Liver (tissue), 9 donors: ENCODE data around the gene HSP90AB1. TPM values are rescaled to one million over a fixed set of nuclear protein-coding genes. Genes with fewer than 3 reads are reported as not detected.
A peak's percentile ranks its signal among the peaks of the same experiment; 100 is the strongest.

Source experiments
- DNase-seq: peaks from one replicate; pipeline ENCODE4 v3.0.0-alpha.2; 2017; ENCODE audit warnings: low spot score
- H3K27ac ChIP-seq, 2 donors: one replicate each; pipeline ENCODE4 v1.7.0; 2013; ENCODE audit warnings: inconsistent platforms in 2 of 2, low read length in 2 of 2, control low read depth in 1 of 2, low read depth in 1 of 2, mild to moderate bottlenecking in 1 of 2
- H3K27me3 ChIP-seq, 4 donors: one replicate each; pipeline versions ENCODE4 v1.6.1 to v1.7.0; 2013; ENCODE audit warnings: low read length in 3 of 4, inconsistent platforms in 1 of 4, mild to moderate bottlenecking in 1 of 4, moderate library complexity in 1 of 4; ENCODE audit not compliant: control insufficient read depth in 4 of 4, insufficient read depth in 4 of 4
- H3K36me3 ChIP-seq, 4 donors: one replicate each; pipeline versions ENCODE4 v1.6.1 to v1.7.0; 2013; ENCODE audit warnings: low read length in 3 of 4, mild to moderate bottlenecking in 3 of 4, low read depth in 1 of 4, moderate library complexity in 1 of 4; ENCODE audit not compliant: control insufficient read depth in 4 of 4, insufficient read depth in 3 of 4
- H3K4me1 ChIP-seq, 4 donors: one replicate each; pipeline versions ENCODE4 v1.6.1 to v1.7.0; 2013; ENCODE audit warnings: low read length in 3 of 4, mild to moderate bottlenecking in 3 of 4, moderate library complexity in 1 of 4; ENCODE audit not compliant: control insufficient read depth in 4 of 4, insufficient read depth in 4 of 4
- H3K4me3 ChIP-seq, 3 donors: one replicate each; pipeline versions ENCODE4 v1.6.1 to v1.7.0; 2013; ENCODE audit warnings: low read length in 3 of 3, control low read depth in 1 of 3, low read depth in 1 of 3, mild to moderate bottlenecking in 1 of 3
- H3K9ac ChIP-seq, 2 donors: one replicate each; pipeline ENCODE4 v1.7.0; 2013; ENCODE audit warnings: low read length in 2 of 2, mild to moderate bottlenecking in 2 of 2, moderate library complexity in 2 of 2, control low read depth in 1 of 2, low read depth in 1 of 2
- H3K9me3 ChIP-seq, 4 donors: one replicate each; pipeline versions ENCODE4 v1.6.1 to v1.7.0; 2013; ENCODE audit warnings: low read length in 3 of 4; ENCODE audit not compliant: control insufficient read depth in 4 of 4
- ATF3 ChIP-seq: IDR thresholded peaks from 2 replicates; pipeline ENCODE4 v1.6.1; 2016; ENCODE audit warnings: antibody characterized with exemption
- CTCF ChIP-seq: fragments of 150-350 bp; IDR thresholded peaks from 2 replicates; pipeline ENCODE4 v1.5.1; 2017; ENCODE audit warnings: improper control_type of control experiment, low read depth, low read length; ENCODE audit not compliant: missing input control
- EGR1 ChIP-seq, 2 donors: IDR thresholded peaks; 2 replicates each; pipeline ENCODE4 v1.6.1; 2016 to 2018; ENCODE audit warnings: antibody characterized with exemption in 2 of 2, low read depth in 2 of 2
- FOXA1 ChIP-seq: IDR thresholded peaks from 2 replicates; pipeline ENCODE4 v1.6.1; 2016; ENCODE audit warnings: antibody characterized with exemption
- FOXA2 ChIP-seq: IDR thresholded peaks from 2 replicates; pipeline ENCODE4 v1.6.1; 2016; ENCODE audit warnings: antibody characterized with exemption
- GABPA ChIP-seq, 2 donors: IDR thresholded peaks in 1 of 2; conservative IDR thresholded peaks in 1 of 2; 2 replicates each; pipeline ENCODE4 v1.6.1; 2016; ENCODE audit warnings: antibody characterized with exemption in 2 of 2, mild to moderate bottlenecking in 1 of 2, moderate library complexity in 1 of 2
- HNF4A ChIP-seq, 2 donors: conservative IDR thresholded peaks; 2 replicates each; pipeline ENCODE4 v1.6.1; 2016; ENCODE audit warnings: antibody characterized with exemption in 2 of 2, mild to moderate bottlenecking in 2 of 2
- HNF4G ChIP-seq: IDR thresholded peaks from 2 replicates; pipeline ENCODE4 v1.6.1; 2016; ENCODE audit warnings: antibody characterized with exemption
- JUND ChIP-seq, 2 donors: IDR thresholded peaks; 2 replicates each; pipeline ENCODE4 v1.6.1; 2016; ENCODE audit warnings: antibody characterized with exemption in 2 of 2
- NR2F2 ChIP-seq: IDR thresholded peaks from 2 replicates; pipeline ENCODE4 v1.6.1; 2016; ENCODE audit warnings: antibody characterized with exemption
- RAD21 ChIP-seq, 2 donors: IDR thresholded peaks; 2 replicates each; pipeline ENCODE4 v1.6.1; 2016; ENCODE audit warnings: antibody characterized with exemption in 2 of 2, mild to moderate bottlenecking in 2 of 2
- RXRA ChIP-seq, 2 donors: IDR thresholded peaks; 2 replicates each; pipeline ENCODE4 v1.6.1; 2017 to 2018; ENCODE audit warnings: antibody characterized with exemption in 2 of 2, mild to moderate bottlenecking in 1 of 2
- SP1 ChIP-seq: IDR thresholded peaks from 2 replicates; pipeline ENCODE4 v1.6.1; 2018; ENCODE audit warnings: antibody characterized with exemption, mild to moderate bottlenecking
- YY1 ChIP-seq: IDR thresholded peaks from 2 replicates; pipeline ENCODE4 v1.6.1; 2016; ENCODE audit warnings: antibody characterized with exemption, mild to moderate bottlenecking
- WGBS: extraction: QIAGEN DNeasy Blood & Tissue Kit; methylation state at CpG from one replicate; pipeline ENCODE4 v1.1.7; 2013; 5-methylcytosine and 5-hydroxymethylcytosine counted together
- polyA plus RNA-seq, 2 donors: library from polyadenylated mRNA; stranded (reverse) in 1 of 2; unstranded in 1 of 2; fragments of 200-250 nt in 1 of 2; fragments of >200 nt in 1 of 2; fragmentation: Nextera tagmentation in 1 of 2; extraction: Ambion mirVana in 1 of 2; gene quantifications; one replicate each; pipeline versions ENCODE4 v1.2.1 to v1.2.3, GENCODE V29; 2013 to 2015
- total RNA-seq, 2 donors: library from RNA; depleted of rRNA; stranded (reverse); fragments of >200 nt; gene quantifications; one replicate each; pipeline ENCODE4 v1.2.3, GENCODE V29; 2014
- donor health status: healthy.
- donor health status: healthy.
- donor health status: healthy.
- donor health status: healthy.
- donor health status: healthy.

The HSP90AB1 gene
- total and polyA plus RNA-seq, 4 donors: 129 to 281 (median 203) TPM

- Histone ChIP-seq H3K4me1 (peaks cover 51 to 89% (median 79%) of the 10 kb centered on the region in 4 donors), H3K27ac (peak overlapping the region; percentile 80 to 89), H3K4me3 (no peak overlapping the region), H3K9me3 (no peaks in the 10 kb centered on the region), H3K9ac (no peak overlapping the region), H3K27me3 (no peaks in the 10 kb centered on the region), H3K36me3 (no peaks in the 10 kb centered on the region)
- DNase-seq: no peak
- WGBS: 69% methylated on average over 4 of the region's 4 CpGs
- TF ChIP-seq RXRA (IDR thresholded peaks at IDR 0.05) (no peak), FOXA2 (no peak), NR2F2 (no peak), ATF3 (no peak), GABPA (IDR thresholded peaks at IDR 0.05 in 1 of 2, conservative IDR thresholded peaks at IDR 0.05 in 1 of 2) (no peak), CTCF (no peak), FOXA1 (no peak), RAD21 (IDR thresholded peaks at IDR 0.05) (no peak), EGR1 (IDR thresholded peaks at IDR 0.05; ENCODE audit: low read depth in 2 of 2) (no peak)
Observed at GRCh38 chr6:44224965-44225305, 22.0 kb upstream of the HSP90AB1 start.

- peak; percentile 22 for TF ChIP-seq SP1
- TF ChIP-seq FOXA1: no peak
- TF ChIP-seq RXRA (IDR thresholded peaks at IDR 0.05): peak; percentile 48 to 58
- peak in 1 of 2 donors; percentile 40 for TF ChIP-seq HNF4A (conservative IDR thresholded peaks at IDR 0.05)
- H3K4me1 ChIP-seq: peaks cover 55 to 91% (median 82%) of the 10 kb centered on the region in 4 donors
- WGBS: 42% methylated on average over 8 of the region's 8 CpGs
- H3K36me3 ChIP-seq: no peaks in the 10 kb centered on the region
- H3K27me3 ChIP-seq: no peaks in the 10 kb centered on the region
- DNase-seq: peak; percentile 78
- H3K9me3 ChIP-seq: no peaks in the 10 kb centered on the region
- peak overlapping the region; percentile 69 to 75 for H3K27ac ChIP-seq
- H3K4me3 ChIP-seq: no peak overlapping the region
- H3K9ac ChIP-seq: peak overlapping the region in 1 of 2 donors; percentile 48
Observed at GRCh38 chr6:44225579-44226325, 21.1 kb upstream of the HSP90AB1 start.

- Histone ChIP-seq H3K4me1 (peaks cover 47 to 86% (median 79%) of the 10 kb centered on the region in 4 donors), H3K27me3 (no peaks in the 10 kb centered on the region), H3K4me3 (no peak overlapping the region), H3K27ac (peak overlapping the region; percentile 69 to 75), H3K36me3 (peaks cover 0 to 2% (median 0%) of the 10 kb centered on the region in 4 donors), H3K9me3 (no peaks in the 10 kb centered on the region), H3K9ac (peak overlapping the region in 1 of 2 donors; percentile 48)
- DNase-seq: no peak
- WGBS: 38% methylated on average over 15 of the region's 15 CpGs
- TF ChIP-seq CTCF: no peak
- TF ChIP-seq YY1: no peak
- TF ChIP-seq RAD21 (IDR thresholded peaks at IDR 0.05): no peak
- no peak for TF ChIP-seq HNF4G
- TF ChIP-seq JUND (IDR thresholded peaks at IDR 0.05): no peak
Observed at GRCh38 chr6:44226368-44227147, 20.3 kb upstream of the HSP90AB1 start.
